Type B pancreatic cell (in vitro differentiated cells): ENCODE data around the gene VENTX. TPM values are rescaled to one million over a fixed set of nuclear protein-coding genes. Genes with fewer than 3 reads are reported as not detected.

Experiments used
- DNase-seq: peaks from one replicate; pipeline ENCODE4 v3.0.0; 2021; ENCODE audit warnings: mixed read lengths; ENCODE audit not compliant: unreplicated experiment; ENCODE audit errors: extremely low spot score
- H3K27ac Mint-ChIP-seq: 2 replicates; pipeline ENCODE4 v1.8.0; 2021; ENCODE audit warnings: mild to moderate bottlenecking, mixed read lengths
- H3K27me3 Mint-ChIP-seq: 2 replicates; pipeline ENCODE4 v1.8.0; 2021; ENCODE audit warnings: mixed read lengths
- H3K36me3 Mint-ChIP-seq: 2 replicates; pipeline ENCODE4 v1.8.0; 2021; ENCODE audit warnings: mixed read lengths
- H3K4me1 Mint-ChIP-seq: one replicate; pipeline ENCODE4 v1.8.0; 2021; ENCODE audit warnings: mixed read lengths; ENCODE audit not compliant: unreplicated experiment
- H3K4me3 Mint-ChIP-seq: 2 replicates; pipeline ENCODE4 v1.8.0; 2021; ENCODE audit warnings: mild to moderate bottlenecking, mixed read lengths
- H3K9me3 Mint-ChIP-seq: 2 replicates; pipeline ENCODE4 v1.8.0; 2021; ENCODE audit warnings: mixed read lengths
- CTCF ChIP-seq: fragments of 200-600 bp; sonication (generic); conservative IDR thresholded peaks from 2 replicates; pipeline ENCODE4 v1.5.0; 2021; ENCODE audit warnings: antibody characterized with exemption, mild to moderate bottlenecking
- total RNA-seq: library from RNA; stranded (reverse); gene quantifications from 2 replicates; pipeline ENCODE4 v1.2.1, GENCODE V29; 2021; ENCODE audit warnings: low replicate concordance

Gene VENTX
- total RNA-seq, 1 donor from 2014 or later = not detected

GRCh38 chr10:133191651-133192050 is 46.0 kb upstream of the VENTX start:
- H3K36me3 Mint-ChIP-seq = no peaks in the 10 kb centered on the region
- H3K9me3 Mint-ChIP-seq = peaks cover 12% of the 10 kb centered on the region
- H3K27ac Mint-ChIP-seq = no peak overlapping the region
- H3K4me1 Mint-ChIP-seq = no peaks in the 10 kb centered on the region
- no peak overlapping the region for H3K4me3 Mint-ChIP-seq
- no peak for TF ChIP-seq CTCF
- peaks cover 13% of the 10 kb centered on the region for H3K27me3 Mint-ChIP-seq
- no peak for DNase-seq

DNA sequence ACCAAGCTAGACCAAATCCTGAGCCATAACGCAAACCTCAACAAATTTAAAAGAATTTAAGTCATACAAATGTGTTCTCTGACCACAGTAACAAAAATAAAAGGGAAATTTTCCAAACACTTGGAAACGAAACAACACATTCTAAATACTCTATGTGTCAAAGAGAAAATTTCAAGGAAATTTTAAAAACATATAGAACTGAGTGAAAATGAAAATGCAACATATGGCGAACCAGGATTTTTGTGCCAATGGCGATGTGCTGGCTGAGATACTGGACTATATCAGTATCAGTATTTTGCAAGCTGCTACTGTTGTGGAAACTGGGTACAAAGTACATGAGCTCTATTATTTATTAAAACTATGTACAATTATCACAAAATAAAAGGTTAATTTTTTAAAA is 43.5 kb upstream of the VENTX start:
- no peaks in the 10 kb centered on the region for H3K36me3 Mint-ChIP-seq
- DNase-seq = no peak
- TF ChIP-seq CTCF = no peak
- H3K27ac Mint-ChIP-seq = no peak overlapping the region
- H3K4me1 Mint-ChIP-seq = no peaks in the 10 kb centered on the region
- H3K9me3 Mint-ChIP-seq = peaks cover 12% of the 10 kb centered on the region
- no peak overlapping the region for H3K4me3 Mint-ChIP-seq
- peaks cover 13% of the 10 kb centered on the region for H3K27me3 Mint-ChIP-seq

DNA sequence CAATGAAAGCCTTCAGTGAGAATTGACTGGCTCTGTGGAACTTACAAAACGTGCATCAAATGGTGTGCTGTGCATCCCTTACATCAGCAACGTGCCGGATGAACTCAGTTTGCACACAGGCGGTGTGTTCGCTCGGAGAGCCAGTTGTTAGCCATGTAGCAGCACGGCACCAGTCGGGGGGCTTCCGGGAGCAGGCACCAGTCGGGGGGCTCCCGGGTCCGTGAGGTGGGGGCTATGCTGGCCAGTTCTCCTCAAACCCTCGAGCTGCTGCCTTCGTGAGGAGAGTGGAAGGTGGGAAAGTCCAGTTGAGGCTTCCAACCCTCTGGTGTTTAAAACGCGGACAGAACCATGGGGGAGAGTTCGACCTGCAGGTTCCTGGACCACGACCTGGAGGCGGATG is 42.6 kb upstream of the VENTX start:
- no peak overlapping the region for H3K27ac Mint-ChIP-seq
- DNase-seq = no peak
- no peak for TF ChIP-seq CTCF
- H3K27me3 Mint-ChIP-seq = peaks cover 13% of the 10 kb centered on the region
- no peaks in the 10 kb centered on the region for H3K4me1 Mint-ChIP-seq
- H3K9me3 Mint-ChIP-seq = peaks cover 12% of the 10 kb centered on the region
- H3K36me3 Mint-ChIP-seq = no peaks in the 10 kb centered on the region
- no peak overlapping the region for H3K4me3 Mint-ChIP-seq

DNA sequence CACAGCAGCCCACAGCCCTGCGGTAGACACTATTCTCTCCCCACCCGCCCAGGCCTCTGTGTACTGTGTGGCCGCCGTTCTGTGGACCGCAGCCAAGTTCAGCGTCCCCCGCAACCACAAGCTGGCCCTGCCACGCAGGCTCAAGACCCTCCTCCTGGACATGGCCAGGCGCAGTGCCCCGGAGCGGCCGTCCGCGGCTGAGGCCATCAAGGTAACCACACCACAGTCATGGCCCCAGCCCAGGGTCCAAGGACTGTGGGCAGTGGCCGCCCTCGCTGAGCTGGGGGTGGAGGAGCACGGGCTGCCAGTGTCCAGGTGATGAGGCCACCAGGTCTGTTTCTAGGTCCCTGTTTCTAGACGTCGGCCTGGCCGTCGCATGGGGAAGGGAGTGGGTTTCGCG is 42.0 kb upstream of the VENTX start:
- no peak for DNase-seq
- H3K4me1 Mint-ChIP-seq = no peaks in the 10 kb centered on the region
- H3K4me3 Mint-ChIP-seq = no peak overlapping the region
- peaks cover 13% of the 10 kb centered on the region for H3K27me3 Mint-ChIP-seq
- H3K36me3 Mint-ChIP-seq = no peaks in the 10 kb centered on the region
- no peak for TF ChIP-seq CTCF
- H3K27ac Mint-ChIP-seq = no peak overlapping the region
- peaks cover 12% of the 10 kb centered on the region for H3K9me3 Mint-ChIP-seq

GRCh38 chr10:133196221-133196915 is 41.3 kb upstream of the VENTX start:
- TF ChIP-seq CTCF = no peak
- H3K27me3 Mint-ChIP-seq = peaks cover 13% of the 10 kb centered on the region
- DNase-seq = no peak
- no peak overlapping the region for H3K27ac Mint-ChIP-seq
- no peaks in the 10 kb centered on the region for H3K36me3 Mint-ChIP-seq
- H3K9me3 Mint-ChIP-seq = peaks cover 12% of the 10 kb centered on the region
- H3K4me3 Mint-ChIP-seq = no peak overlapping the region
- H3K4me1 Mint-ChIP-seq = no peaks in the 10 kb centered on the region
